K562 (cell line): ENCODE results near the gene CAVIN1. TPM values are rescaled to one million over a fixed set of nuclear protein-coding genes. Genes with fewer than 3 reads are reported as not detected.
A peak's percentile ranks its signal among the peaks of the same experiment; 100 is the strongest.
"Not testable (repeated sequence)": the region's sequence is repeated elsewhere in the genome, so short reads cannot be mapped to it uniquely, and the experiment has no call there.

Experiments
- ATAC-seq: fragments of 200-7000 bp; cut with Tn5 transposase; 3 replicates; pipeline ENCODE4 v1.9.1; 2020; ENCODE audit warnings: moderate library complexity
- BruUV-seq: library from RNA; stranded (reverse); fragments of 400-500 nt; replicated peaks from 2 replicates; lab custom pipeline; 2021; lab: Mats Ljungman, UMichigan
- CTCF ChIA-PET: fragments of 300-600 bp; formaldehyde crosslinking; extraction: SDS; loops from one replicate; lab custom pipeline; 2021; ENCODE audit warnings: low intra/inter-chr PET ratio; lab: Yijun Ruan, JAX
- POLR2A ChIA-PET: fragments of 300-600, 350-650 bp; sonication (Branson Sonifier 250); formaldehyde crosslinking; extraction: SDS; loops from one replicate; lab custom pipeline; 2021; ENCODE audit warnings: antibody characterized with exemption, inconsistent platforms; lab: Yijun Ruan, JAX
- DNase-seq, 4 experiments: peaks; one replicate each; pipeline versions ENCODE4 v3.0.0 to v3.0.0-alpha.2; 2011 to 2018; ENCODE audit warnings: low spot score in 3 of 4, mixed read lengths in 3 of 4; ENCODE audit errors: extremely low read depth in 1 of 4
- FAIRE-seq: peaks from 2 replicates; lab custom pipeline; 2011; peaks lifted over from hg19 to GRCh38; lab: Jason Lieb, UNC
- H2AFZ ChIP-seq: 2 replicates; pipeline ENCODE4 v1.6.0; 2011; ENCODE audit warnings: low read depth, low read length, control low read depth, inconsistent platforms
- H3K27ac ChIP-seq: fragments of 200-600 bp; 3 replicates; pipeline ENCODE4 v1.8.0; 2011; ENCODE audit warnings: low read depth, mild to moderate bottlenecking, control low read depth, inconsistent platforms, low read length, moderate library complexity, mixed read lengths; ENCODE audit errors: extremely low read depth
- H3K27me3 ChIP-seq, 2 experiments: fragments of 300-600 bp in 1 of 2; 2 replicates in 1 of 2; 3 replicates in 1 of 2; pipeline versions ENCODE4 v1.6.0 to v1.8.0; 2011; ENCODE audit warnings: inconsistent platforms in 2 of 2, low read length in 2 of 2, mild to moderate bottlenecking in 1 of 2, mixed read lengths in 1 of 2, moderate library complexity in 1 of 2; ENCODE audit not compliant: control insufficient read depth in 2 of 2, insufficient read depth in 2 of 2
- H3K36me3 ChIP-seq: fragments of 300-600 bp; 3 replicates; pipeline ENCODE4 v1.8.0; 2011; ENCODE audit warnings: mild to moderate bottlenecking, low read length, inconsistent platforms; ENCODE audit not compliant: control insufficient read depth, insufficient read depth
- H3K4me1 ChIP-seq, 2 experiments: fragments of 200-600 bp in 1 of 2; replicated peaks in 1 of 2; 2 replicates in 1 of 2; 3 replicates in 1 of 2; pipeline versions ENCODE4 v1.5.1 to v1.8.0; 2011; ENCODE audit warnings: inconsistent platforms in 2 of 2, low read length in 2 of 2, mild to moderate bottlenecking in 1 of 2, mixed read lengths in 1 of 2, moderate library complexity in 1 of 2; ENCODE audit not compliant: control insufficient read depth in 2 of 2, insufficient read depth in 2 of 2
- H3K4me2 ChIP-seq: 2 replicates; pipeline ENCODE4 v1.6.1; 2011; ENCODE audit warnings: low read length, control low read depth, inconsistent platforms, mixed read lengths; ENCODE audit not compliant: insufficient read depth
- H3K4me3 ChIP-seq: fragments of 200-600 bp; sonication (generic), shearing (Covaris generic); 2 replicates; pipeline ENCODE4 v1.5.1; 2016; ENCODE audit warnings: control low read depth, inconsistent platforms
- H3K79me2 ChIP-seq: fragments of 200-600 bp; 3 replicates; pipeline ENCODE4 v1.8.0; 2011; ENCODE audit warnings: low read length, inconsistent platforms; ENCODE audit not compliant: control insufficient read depth, insufficient read depth
- H3K9ac ChIP-seq, 2 experiments: 2 replicates each; pipeline versions ENCODE4 v1.6.0 to v1.6.1; 2011; ENCODE audit warnings: low read depth in 2 of 2, low read length in 2 of 2, control low read depth in 1 of 2, inconsistent platforms in 1 of 2, mild to moderate bottlenecking in 1 of 2, mixed read lengths in 1 of 2; ENCODE audit not compliant: insufficient read depth in 1 of 2
- H3K9me1 ChIP-seq: one replicate; pipeline ENCODE4 v1.6.0; 2011; ENCODE audit warnings: inconsistent platforms, mild to moderate bottlenecking, low read length, moderate library complexity; ENCODE audit not compliant: control insufficient read depth, insufficient read depth
- H3K9me3 ChIP-seq: replicated peaks from 2 replicates; pipeline ENCODE4 v1.5.1; 2011; ENCODE audit warnings: low read depth, low read length, inconsistent platforms; ENCODE audit not compliant: control insufficient read depth, insufficient read depth
- H4K20me1 ChIP-seq: replicated peaks from 2 replicates; pipeline ENCODE4 v1.6.1; 2011; ENCODE audit warnings: low read length, inconsistent platforms, mixed read lengths; ENCODE audit not compliant: control insufficient read depth, insufficient read depth
- CBFA2T2 ChIP-seq: fragments of 450-650 bp; conservative IDR thresholded peaks from 2 replicates; pipeline ENCODE4 v1.6.1; 2017; ENCODE audit warnings: mild to moderate bottlenecking
- CBFA2T3 ChIP-seq: fragments of 450-650 bp; IDR thresholded peaks from 2 replicates; pipeline ENCODE4 v1.6.1; 2017
- DPF2 ChIP-seq: fragments of 450-650 bp; IDR thresholded peaks from 2 replicates; pipeline ENCODE4 v1.6.1; 2016
- FOXK2 ChIP-seq, 2 experiments: fragments of 450-650 bp; IDR thresholded peaks in 1 of 2; conservative IDR thresholded peaks in 1 of 2; 2 replicates each; pipeline ENCODE4 v1.6.1; 2016; ENCODE audit warnings: low read depth in 2 of 2, mild to moderate bottlenecking in 1 of 2
- SMARCA4 ChIP-seq: fragments of 450-650 bp; IDR thresholded peaks from 2 replicates; pipeline ENCODE4 v1.6.1; 2016
- SOX6 ChIP-seq: fragments of 450-650 bp; IDR thresholded peaks from 2 replicates; pipeline ENCODE4 v1.6.1; 2014; ENCODE audit warnings: mild to moderate bottlenecking
- TAL1 ChIP-seq: fragments of 450-650 bp; IDR thresholded peaks from 2 replicates; pipeline ENCODE4 v1.6.1; 2016; ENCODE audit warnings: mild to moderate bottlenecking
- TRIM24 ChIP-seq, 2 experiments: fragments of 450-650 bp; IDR thresholded peaks; 2 replicates each; pipeline ENCODE4 v1.6.1; 2016
- WGBS: fragments of 100-300 bp; shearing (Covaris generic); methylation state at CpG from one replicate; pipeline ENCODE4 v1.1.6; 2016; ENCODE audit warnings: low coverage, mixed read lengths; ENCODE audit not compliant: insufficient coverage; ENCODE audit errors: missing lambda C conversion rate; 5-methylcytosine and 5-hydroxymethylcytosine counted together
- in situ Hi-C: fragments of 300-500 bp; cut with MboI; formaldehyde crosslinking; loops from 4 replicates; pipeline ENCODE4 v1.15.0; 2018; ENCODE audit warnings: inconsistent platforms, mixed read lengths
- intact Hi-C: fragments of 100-400 bp; cut with micrococcal nuclease; formaldehyde crosslinking; loops from 2 replicates; pipeline ENCODE4 v1.14.2; 2022
- polyA plus RNA-seq, 8 experiments: library from polyadenylated mRNA; depleted of rRNA in 4 of 8; stranded (reverse) in 5 of 8; unstranded in 3 of 8; fragments of >200 nt; fragmentation: Nextera tagmentation in 2 of 8; fragmentation: Illumina TruSeq in 1 of 8; extraction: Ambion mirVana in 2 of 8; extraction: Trizol in 1 of 8; gene quantifications; 2 replicates each; pipeline versions ENCODE4 v1.2.1 to v1.2.3, GENCODE V29; 2011 to 2014; ENCODE audit warnings: inconsistent platforms in 1 of 8, missing spikeins in 1 of 8
- total RNA-seq, 7 experiments: library from RNA; depleted of rRNA in 6 of 7; stranded (reverse); fragments of >200 nt in 6 of 7; fragmentation: Illumina TruSeq in 2 of 7; extraction: Trizol in 2 of 7; gene quantifications; 2 replicates each; pipeline versions ENCODE4 v1.2.1 to v1.2.3, GENCODE V29; 2011 to 2021; ENCODE audit warnings: low replicate concordance in 1 of 7

CAVIN1 gene
- total and polyA plus RNA-seq, 9 of the 15 experiments (the other 6 are each of a cell fraction or from before 2014, with no cell fraction given), result 6.8 to 162 (median 74.5) TPM

DNA sequence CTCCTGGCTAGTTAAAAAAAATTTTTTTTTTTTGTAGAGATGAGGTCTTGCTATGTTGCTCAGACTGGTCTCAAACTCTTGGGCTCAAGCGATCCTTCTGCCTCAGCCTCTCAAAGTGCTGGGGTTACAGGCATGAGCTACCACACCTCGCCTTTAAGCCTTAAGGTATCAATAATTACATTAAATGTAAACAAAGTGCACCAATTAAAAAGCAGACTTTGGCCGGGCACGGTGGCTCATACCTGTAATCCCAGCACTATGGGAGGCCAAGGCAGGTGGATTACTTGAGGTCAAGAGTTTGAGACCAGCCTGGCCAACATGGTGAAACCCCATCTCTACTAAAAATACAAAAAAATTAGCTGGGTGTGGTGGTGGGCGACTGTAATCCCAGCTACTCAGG is 28.2 kb upstream of the CAVIN1 start:
- CTCF ChIA-PET, result not testable (repeated sequence)

DNA sequence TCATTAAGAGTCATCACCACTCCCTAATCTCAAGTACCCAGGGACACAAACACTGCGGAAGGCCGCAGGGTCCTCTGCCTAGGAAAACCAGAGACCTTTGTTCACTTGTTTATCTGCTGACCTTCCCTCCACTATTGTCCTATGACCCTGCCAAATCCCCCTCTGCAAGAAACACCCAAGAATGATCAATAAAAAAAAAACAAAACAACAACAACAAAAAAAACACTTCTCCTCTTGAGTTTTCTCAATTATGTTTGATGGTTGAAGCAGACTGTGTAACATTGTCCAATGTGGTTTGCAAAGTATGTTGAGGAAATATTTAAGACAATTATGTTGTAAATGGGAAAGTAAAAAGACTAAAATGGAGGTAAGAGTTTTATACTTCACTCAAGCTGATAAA is 26.8 kb upstream of the CAVIN1 start:
- FAIRE-seq, BruUV-seq, POLR2A ChIA-PET, CTCF ChIA-PET, H3K27ac ChIP-seq, H3K9me1 ChIP-seq, H3K4me3 ChIP-seq, H3K4me2 ChIP-seq, ATAC-seq, H3K27me3 ChIP-seq, intact Hi-C loops, H4K20me1 ChIP-seq, H3K9ac ChIP-seq, H3K79me2 ChIP-seq, H3K9me3 ChIP-seq, DNase-seq, H2AFZ ChIP-seq, H3K36me3 ChIP-seq, in situ Hi-C loops: not testable (repeated sequence)
- WGBS, result no CpG with 5 or more reads among the region's 2 CpGs
- peaks cover 7 to 10% of the 10 kb centered on the region in 2 experiments; a peak in 4 of 5 replicates for H3K4me1 ChIP-seq
- TF ChIP-seq SOX6 (0 out of 2 replicates have a peak, but pooled peaks have one; percentile 27), CBFA2T3 (peak; percentile 66), TAL1 (peak; percentile 22; the same call in 1 of the 2 replicates), DPF2 (peak; percentile 70), CBFA2T2 (0 out of 2 replicates have a peak, but pooled peaks have one; percentile 34), TRIM24 (IDR thresholded peaks at IDR 0.05) (0 out of 4 replicates have a peak, but pooled peaks of 1 of the 2 experiments have one; percentile 20), SMARCA4 (0 out of 2 replicates have a peak, but pooled peaks have one; percentile 18), FOXK2 (conservative IDR thresholded peaks at IDR 0.05 in 1 of 2, IDR thresholded peaks at IDR 0.05 in 1 of 2; ENCODE audit: low read depth in 2 of 2) (peak in 1 of 2 experiments; percentile 50; a peak in 1 of 4 replicates)

More for the DNA sequence above, 28.2 kb upstream of the CAVIN1 start:
- H3K36me3 ChIP-seq, H3K4me2 ChIP-seq, FAIRE-seq, intact Hi-C loops, H3K4me3 ChIP-seq, in situ Hi-C loops, H2AFZ ChIP-seq, H3K27ac ChIP-seq, H3K27me3 ChIP-seq, ATAC-seq, H3K9ac ChIP-seq, H3K9me1 ChIP-seq, DNase-seq, H3K79me2 ChIP-seq, H3K9me3 ChIP-seq, BruUV-seq, H4K20me1 ChIP-seq: not testable (repeated sequence)
- WGBS, result 72% methylated on average over 5 of the region's 5 CpGs
- H3K4me1 ChIP-seq, result peaks cover 8 to 10% of the 10 kb centered on the region in 2 experiments; a peak in 4 of 5 replicates
- POLR2A ChIA-PET, result interaction anchor here (0.7 kb wide), 2 partner anchors 10 to 12 kb away, joined by 3 read pairs; no protein-coding TSS in a partner anchor

- in situ Hi-C loops, result not testable (repeated sequence)
- WGBS, result no CpG with 5 or more reads among the region's 27 CpGs
Observed at GRCh38 chr17:42449176-42449575, 26.1 kb upstream of the CAVIN1 start.

More at GRCh38 chr17:42449176-42449575, 26.1 kb upstream of the CAVIN1 start:
- POLR2A ChIA-PET, H3K9ac ChIP-seq, FAIRE-seq, DNase-seq, intact Hi-C loops, BruUV-seq, H3K4me2 ChIP-seq, H3K9me1 ChIP-seq, H3K27ac ChIP-seq, CTCF ChIA-PET, H3K4me3 ChIP-seq, H2AFZ ChIP-seq, H3K27me3 ChIP-seq, H4K20me1 ChIP-seq, H3K9me3 ChIP-seq, H3K36me3 ChIP-seq, H3K79me2 ChIP-seq, ATAC-seq: not testable (repeated sequence)
- peaks cover 7 to 10% of the 10 kb centered on the region in 2 experiments; a peak in 4 of 5 replicates for H3K4me1 ChIP-seq
